A673 (cell line): Measurements from ENCODE around the gene GEN1. TPM values are rescaled to one million over a fixed set of nuclear protein-coding genes. Genes with fewer than 3 reads are reported as not detected.

Experiments used
- BruUV-seq: library from RNA; stranded (reverse); fragments of 400-500 nt; replicated peaks from 2 replicates; lab custom pipeline; 2021; lab: Mats Ljungman, UMichigan
- CTCF ChIA-PET: fragments of 300-600 bp; sonication (Branson Sonifier 250); formaldehyde crosslinking; loops from one replicate; lab custom pipeline; 2022; ENCODE audit warnings: antibody characterized with exemption; lab: Charles Lee
- POLR2A ChIA-PET: fragments of 300-600 bp; sonication (Branson Sonifier 250); formaldehyde crosslinking; loops from one replicate; lab custom pipeline; 2022; ENCODE audit warnings: antibody characterized with exemption; ENCODE audit not compliant: low non-redundant PET; lab: Charles Lee
- DNase-seq: peaks from one replicate; pipeline ENCODE4 v3.0.0-alpha.2; 2015; ENCODE audit warnings: low spot score
- H3K27ac ChIP-seq: fragments of 200-600 bp; sonication (generic); 2 replicates; pipeline ENCODE4 v1.5.1; 2016; ENCODE audit warnings: mixed run types, low read depth, mild to moderate bottlenecking, mixed read lengths, antibody characterized with exemption, low read length; ENCODE audit not compliant: poor library complexity, severe bottlenecking
- H3K27me3 ChIP-seq: fragments of 200-600 bp; sonication (generic); replicated peaks from 2 replicates; pipeline ENCODE4 v1.6.1; 2017; ENCODE audit warnings: mixed run types, low read depth, mild to moderate bottlenecking, mixed read lengths, antibody characterized with exemption, low read length; ENCODE audit not compliant: insufficient read depth, poor library complexity
- H3K36me3 ChIP-seq: fragments of 200-600 bp; sonication (generic); 2 replicates; pipeline ENCODE4 v1.6.1; 2016; ENCODE audit warnings: mixed run types, mild to moderate bottlenecking, mixed read lengths, antibody characterized with exemption, low read length; ENCODE audit not compliant: insufficient read depth, poor library complexity, severe bottlenecking
- H3K4me1 ChIP-seq: fragments of 200-600 bp; sonication (generic); 2 replicates; pipeline ENCODE4 v1.6.1; 2017; ENCODE audit warnings: mixed run types, mild to moderate bottlenecking, mixed read lengths, antibody characterized with exemption, low read length; ENCODE audit not compliant: insufficient read depth, poor library complexity, severe bottlenecking
- H3K4me3 ChIP-seq: fragments of 200-600 bp; sonication (generic); 2 replicates; pipeline ENCODE4 v1.5.1; 2016; ENCODE audit warnings: low read depth, mixed run types, mild to moderate bottlenecking, mixed read lengths, low read length; ENCODE audit not compliant: poor library complexity, severe bottlenecking
- H3K9me3 ChIP-seq: fragments of 200-600 bp; sonication (generic); 2 replicates; pipeline ENCODE4 v1.6.1; 2016; ENCODE audit warnings: mixed run types, low read depth, mild to moderate bottlenecking, mixed read lengths, antibody characterized with exemption, low read length; ENCODE audit not compliant: poor library complexity, severe bottlenecking
- CTCF ChIP-seq: fragments of 300-800, 200-600 bp; sonication (generic); conservative IDR thresholded peaks from 2 replicates; pipeline ENCODE4 v1.5.1; 2017; ENCODE audit warnings: low read depth, mild to moderate bottlenecking, antibody characterized with exemption, low read length, moderate library complexity, mixed read lengths
- EZH2 ChIP-seq: fragments of 200-600 bp; sonication (generic); IDR thresholded peaks from 2 replicates; pipeline ENCODE4 v1.6.1; 2017; ENCODE audit warnings: borderline replicate concordance, low read depth, mild to moderate bottlenecking, mixed read lengths, antibody characterized with exemption, low read length; ENCODE audit not compliant: poor library complexity, severe bottlenecking
- intact Hi-C: fragments of 100-400 bp; cut with micrococcal nuclease; formaldehyde crosslinking; loops from one replicate; pipeline ENCODE4 v1.10.0; 2022; ENCODE audit not compliant: unreplicated experiment
- total RNA-seq: library from RNA; stranded (reverse); gene quantifications from 2 replicates; pipeline ENCODE4 v1.2.3, GENCODE V29; 2021

The GEN1 gene
- total RNA-seq, 1 experiment from 2014 or later: 33.6 TPM

- Histone ChIP-seq H3K27me3 (no peaks in the 10 kb centered on the region), H3K36me3 (peaks cover 82% of the 10 kb centered on the region), H3K4me1 (no peaks in the 10 kb centered on the region), H3K4me3 (no peak overlapping the region), H3K9me3 (no peaks in the 10 kb centered on the region), H3K27ac (no peak overlapping the region)
- TF ChIP-seq EZH2 (no peak), CTCF (peak; percentile 76)
- peak; percentile 19 for DNase-seq
- intact Hi-C loops: loop anchor here (2.0 kb wide), 1 partner anchor 111 kb away; no protein-coding TSS in a partner anchor
- CTCF ChIA-PET: interaction anchor here (0.5 kb wide), 1 partner anchor 11 kb away, joined by 8 read pairs; no protein-coding TSS in a partner anchor
- POLR2A ChIA-PET: no interaction called here
- BruUV-seq: no TSS peak
Observed at GRCh38 chr2:17719562-17720371, 34.2 kb upstream of the GEN1 start.

- Histone ChIP-seq H3K4me1 (no peaks in the 10 kb centered on the region), H3K27me3 (no peaks in the 10 kb centered on the region), H3K4me3 (no peak overlapping the region), H3K27ac (no peak overlapping the region), H3K9me3 (no peaks in the 10 kb centered on the region), H3K36me3 (peaks cover 64% of the 10 kb centered on the region)
- no TSS peak for BruUV-seq
- no peak for DNase-seq
- intact Hi-C loops: no loop called here
- CTCF ChIA-PET: no interaction called here
- TF ChIP-seq EZH2 (no peak), CTCF (no peak)
- POLR2A ChIA-PET: no interaction called here
Observed at GRCh38 chr2:17728210-17728609, 25.7 kb upstream of the GEN1 start.

- Histone ChIP-seq H3K9me3 (no peaks in the 10 kb centered on the region), H3K4me1 (no peaks in the 10 kb centered on the region), H3K4me3 (no peak overlapping the region), H3K27me3 (no peaks in the 10 kb centered on the region), H3K36me3 (peaks cover 54% of the 10 kb centered on the region), H3K27ac (no peak overlapping the region)
- CTCF ChIA-PET: no interaction called here
- TF ChIP-seq EZH2 (no peak), CTCF (no peak)
- no TSS peak for BruUV-seq
- DNase-seq: no peak
- POLR2A ChIA-PET: no interaction called here
- intact Hi-C loops: no loop called here
Observed at GRCh38 chr2:17729880-17730279, 24.1 kb upstream of the GEN1 start.
